SU-DHL-6 (cell line): ENCODE results near the gene LRRC4C.

Experiments
- CTCF ChIP-seq: fragments of 200-600 bp; sonication (generic); IDR thresholded peaks from one replicate; pipeline ENCODE4 v1.5.1; 2017; ENCODE audit warnings: antibody characterized with exemption, mild to moderate bottlenecking, low read length, moderate library complexity; ENCODE audit not compliant: insufficient read depth, poor library complexity, severe bottlenecking
- EZH2phosphoT487 ChIP-seq: fragments of 200-600 bp; sonication (generic), shearing (Covaris generic); conservative IDR thresholded peaks from 2 replicates; pipeline ENCODE4 v1.6.1; 2018; ENCODE audit warnings: mild to moderate bottlenecking, antibody characterized with exemption, low read length, moderate library complexity, mixed read lengths

DNA sequence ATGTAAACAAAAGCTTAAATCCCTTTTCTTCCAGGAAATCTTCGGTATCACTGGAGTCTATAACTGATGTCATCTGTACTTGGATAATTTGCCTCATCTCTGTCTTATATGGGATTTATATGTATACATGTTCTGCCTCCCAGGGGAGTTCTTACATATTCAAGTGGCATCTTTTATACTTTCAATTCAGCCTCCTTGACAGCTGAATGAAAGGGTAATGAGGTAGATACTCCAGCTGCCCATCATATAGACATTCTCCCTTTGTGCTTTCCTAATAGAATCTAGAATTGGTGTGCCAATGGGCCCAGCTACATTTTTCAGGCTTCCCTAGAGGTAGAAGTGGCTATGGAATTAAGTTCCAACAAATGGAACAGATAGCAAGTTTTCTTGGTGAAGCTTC, 223.8 kb downstream of the LRRC4C start:
- TF ChIP-seq CTCF: no peak
- no peak for TF ChIP-seq EZH2phosphoT487
